Thymus (tissue), 11 donors: Measurements from ENCODE around the gene SIAH1. TPM values are rescaled to one million over a fixed set of nuclear protein-coding genes. Genes with fewer than 3 reads are reported as not detected.
"Not testable (repeated sequence)": the region's sequence is repeated elsewhere in the genome, so short reads cannot be mapped to it uniquely, and the experiment has no call there.

Experiments used
- DNase-seq, 9 donors: peaks; one replicate each; pipeline ENCODE4 v3.0.0-alpha.2; 2013; ENCODE audit warnings: low spot score in 9 of 9, low read depth in 6 of 9, missing footprints in 1 of 9
- H3K27ac ChIP-seq, 2 donors: one replicate each; pipeline ENCODE4 v1.5.1; 2013; ENCODE audit warnings: control low read depth in 1 of 2, low read depth in 1 of 2, low read length in 1 of 2, mild to moderate bottlenecking in 1 of 2, moderate library complexity in 1 of 2
- H3K27me3 ChIP-seq, 2 donors: one replicate each; pipeline ENCODE4 v1.5.1; 2013; ENCODE audit warnings: low read length in 1 of 2; ENCODE audit not compliant: control insufficient read depth in 2 of 2, insufficient read depth in 1 of 2
- H3K36me3 ChIP-seq, 2 donors: one replicate each; pipeline ENCODE4 v1.5.1; 2013; ENCODE audit warnings: low read length in 1 of 2, mild to moderate bottlenecking in 1 of 2, moderate library complexity in 1 of 2; ENCODE audit not compliant: control insufficient read depth in 2 of 2, insufficient read depth in 2 of 2
- H3K4me1 ChIP-seq, 2 donors: one replicate each; pipeline ENCODE4 v1.5.1; 2013; ENCODE audit warnings: low read length in 2 of 2; ENCODE audit not compliant: control insufficient read depth in 2 of 2, insufficient read depth in 2 of 2
- H3K4me3 ChIP-seq, 2 donors: one replicate each; pipeline ENCODE4 v1.5.1; 2013; ENCODE audit warnings: low read length in 2 of 2, control low read depth in 1 of 2, mild to moderate bottlenecking in 1 of 2
- H3K9me3 ChIP-seq, 2 donors: one replicate each; pipeline ENCODE4 v1.5.1; 2013; ENCODE audit warnings: low read length in 1 of 2, mild to moderate bottlenecking in 1 of 2; ENCODE audit not compliant: control insufficient read depth in 2 of 2, insufficient read depth in 1 of 2
- WGBS: extraction: QIAGEN DNeasy Blood & Tissue Kit; methylation state at CpG from one replicate; pipeline ENCODE4 v1.1.7; 2013; 5-methylcytosine and 5-hydroxymethylcytosine counted together
- polyA plus RNA-seq: library from polyadenylated mRNA; stranded (reverse); fragments of 200-250 nt; gene quantifications from one replicate; pipeline ENCODE4 v1.2.3, GENCODE V29; 2013
- total RNA-seq: library from RNA; stranded (reverse); fragments of 120-200 nt; gene quantifications from one replicate; pipeline ENCODE4 v1.2.4, GENCODE V29; 2013
- donor health status: healthy.

Gene SIAH1
- total and polyA plus RNA-seq, 2 donors: 19.0 to 31.1 TPM

DNA sequence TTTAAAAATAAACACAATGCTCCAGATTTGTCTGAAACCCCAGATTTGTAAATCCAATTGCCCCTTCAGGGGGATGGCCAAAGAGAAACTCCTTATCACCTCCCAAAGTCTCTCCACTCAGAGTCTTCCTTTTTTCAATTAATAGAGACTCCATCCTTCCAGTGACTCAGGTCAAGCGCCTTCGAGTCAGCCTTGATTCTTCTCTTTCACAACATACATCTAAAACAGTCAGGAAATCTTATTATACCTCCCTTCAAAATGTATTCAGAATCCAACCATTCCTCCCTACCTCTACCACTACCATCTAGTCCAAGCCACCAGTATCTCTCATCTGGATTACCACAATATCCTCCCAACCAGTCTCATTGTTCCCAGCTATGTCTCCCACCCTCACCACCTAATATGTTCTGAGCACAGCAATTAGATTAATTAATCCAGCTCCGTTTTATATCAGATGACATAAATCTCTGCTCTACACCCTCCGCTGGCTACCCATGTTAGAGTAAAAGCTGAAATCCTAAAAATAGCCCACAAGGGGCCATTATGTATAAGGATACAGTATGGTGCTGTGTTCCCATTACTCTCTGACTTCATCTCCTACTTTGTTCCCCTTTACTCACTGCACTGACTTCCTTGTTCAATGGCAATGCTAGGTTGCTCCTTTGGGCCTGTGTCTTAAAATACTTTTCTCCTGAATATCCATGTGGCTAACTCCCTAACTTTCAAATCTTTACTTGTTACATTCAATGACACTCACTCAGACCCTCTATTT, 11.8 kb downstream of the SIAH1 start:
- peaks cover 0 to under 1% of the 10 kb centered on the region in 2 donors for H3K4me1 ChIP-seq
- no peak for DNase-seq
- H3K27me3 ChIP-seq: no peaks in the 10 kb centered on the region
- no peaks in the 10 kb centered on the region for H3K36me3 ChIP-seq
- H3K9me3 ChIP-seq: no peaks in the 10 kb centered on the region
- no peak overlapping the region for H3K4me3 ChIP-seq
- 98% methylated on average over 4 of the region's 4 CpGs for WGBS
- H3K27ac ChIP-seq: no peak overlapping the region

DNA sequence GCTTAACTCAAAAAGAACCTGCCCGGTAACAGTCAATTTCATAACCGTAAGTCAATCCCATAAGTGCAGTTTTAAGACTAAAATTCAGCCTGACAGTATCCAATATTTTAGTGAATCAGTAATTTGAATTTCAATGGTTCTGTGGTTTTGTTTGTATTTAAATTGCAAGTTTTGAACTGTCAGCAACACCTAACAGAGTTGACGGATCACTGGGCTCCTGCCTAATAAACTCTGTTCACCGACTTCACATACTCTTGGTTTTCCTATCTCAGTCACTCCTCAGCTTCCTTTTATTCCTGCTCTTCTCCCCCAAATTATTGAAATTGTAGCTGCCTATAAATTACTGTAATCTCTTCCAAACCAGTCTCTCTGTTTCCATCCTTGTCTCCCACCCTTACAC, 12.5 kb downstream of the SIAH1 start:
- no peak for DNase-seq
- Histone ChIP-seq H3K36me3 (no peaks in the 10 kb centered on the region), H3K27me3 (no peaks in the 10 kb centered on the region), H3K4me1 (no peaks in the 10 kb centered on the region), H3K9me3 (no peaks in the 10 kb centered on the region), H3K4me3 (no peak overlapping the region), H3K27ac (no peak overlapping the region)
- WGBS: 94% methylated on average over 4 of the region's 4 CpGs

DNA sequence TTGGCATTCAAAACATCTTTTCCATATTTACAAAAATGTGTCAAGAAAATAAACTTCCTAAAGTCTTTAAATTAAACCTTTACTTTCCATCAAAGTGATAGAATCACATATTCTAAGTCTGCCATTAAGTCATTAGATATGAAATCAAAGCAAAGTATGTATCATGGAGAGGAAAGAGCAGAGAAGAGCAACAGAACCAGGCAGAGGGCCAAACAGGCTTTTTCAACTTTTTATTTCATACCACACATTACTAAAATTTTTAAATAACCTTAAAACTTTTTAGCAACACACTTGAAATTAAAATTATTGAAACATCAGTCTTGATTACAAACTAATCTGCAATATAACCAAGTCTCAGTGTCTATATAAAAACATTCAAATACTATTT, 13.8 kb downstream of the SIAH1 start:
- H3K27me3 ChIP-seq: no peaks in the 10 kb centered on the region
- H3K27ac ChIP-seq: no peak overlapping the region
- no peak for DNase-seq
- H3K36me3 ChIP-seq: no peaks in the 10 kb centered on the region
- no peaks in the 10 kb centered on the region for H3K9me3 ChIP-seq
- no peak overlapping the region for H3K4me3 ChIP-seq
- peaks cover 1 to 7% of the 10 kb centered on the region in 2 donors for H3K4me1 ChIP-seq

DNA sequence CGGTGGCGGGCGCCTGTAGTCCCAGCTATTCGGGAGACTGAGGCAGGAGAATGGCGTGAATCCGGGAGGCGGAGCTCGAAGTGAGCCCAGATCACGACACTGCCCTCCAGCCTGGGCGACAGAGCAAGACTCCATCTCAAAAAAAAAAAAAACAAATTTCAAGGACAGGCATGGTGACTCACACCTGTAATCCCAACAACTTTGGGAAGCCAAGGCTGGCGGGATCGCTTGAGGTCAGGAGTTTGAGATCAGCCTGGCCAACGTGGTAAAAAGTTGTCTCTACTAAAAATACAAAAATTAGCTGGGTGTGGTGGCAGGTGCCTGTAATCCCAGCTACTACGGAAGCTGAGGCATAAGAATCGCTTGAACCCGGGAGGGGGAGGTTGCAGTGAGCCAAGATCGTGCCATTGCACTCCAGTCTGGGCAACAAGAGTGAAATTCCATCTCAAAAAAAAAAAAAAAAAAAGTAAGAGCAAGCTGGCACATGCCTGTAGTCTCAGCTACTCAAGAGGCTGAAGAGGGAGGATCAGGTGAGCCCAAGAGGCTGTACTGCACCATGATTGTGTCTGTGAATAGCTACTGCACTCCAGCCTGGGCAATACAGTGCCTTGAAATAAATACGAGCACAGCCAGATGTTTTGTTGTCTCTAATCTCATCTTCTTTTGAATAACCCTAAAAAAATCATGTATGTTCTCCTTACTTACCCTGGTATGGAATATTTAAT, 14.4 kb downstream of the SIAH1 start:
- not testable (repeated sequence) for H3K4me1 ChIP-seq, DNase-seq
- WGBS: 95% methylated on average over 18 of the region's 18 CpGs

DNA sequence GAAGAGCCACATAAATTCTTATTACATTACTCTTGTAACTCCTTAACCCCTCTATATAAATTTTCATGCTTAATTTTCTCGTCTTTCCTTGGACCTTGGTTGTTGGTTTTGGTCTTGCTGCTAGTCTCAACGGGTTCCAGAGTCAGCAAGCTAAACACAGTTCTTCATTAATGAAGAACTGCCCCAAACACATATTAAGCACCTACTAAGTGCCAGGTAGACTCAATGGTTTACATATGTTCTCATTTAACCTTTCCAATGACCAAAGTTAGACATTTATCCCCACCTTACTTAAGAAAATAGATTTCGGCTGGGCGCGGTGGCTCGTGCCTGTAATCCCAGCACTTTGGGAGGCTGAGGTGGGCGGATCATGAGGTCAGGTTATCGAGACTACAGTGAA, 15.0 kb downstream of the SIAH1 start:
- H3K27me3 ChIP-seq: no peaks in the 10 kb centered on the region
- no peak for DNase-seq
- H3K9me3 ChIP-seq: no peaks in the 10 kb centered on the region
- WGBS: 98% methylated on average over 8 of the region's 8 CpGs
- no peaks in the 10 kb centered on the region for H3K36me3 ChIP-seq
- no peak overlapping the region for H3K27ac ChIP-seq
- no peak overlapping the region for H3K4me3 ChIP-seq
- peaks cover 8 to 13% of the 10 kb centered on the region in 2 donors for H3K4me1 ChIP-seq

More for the DNA sequence above, 14.4 kb downstream of the SIAH1 start:
- not testable (repeated sequence) for H3K9me3 ChIP-seq, H3K36me3 ChIP-seq, H3K27ac ChIP-seq, H3K27me3 ChIP-seq, H3K4me3 ChIP-seq

DNA sequence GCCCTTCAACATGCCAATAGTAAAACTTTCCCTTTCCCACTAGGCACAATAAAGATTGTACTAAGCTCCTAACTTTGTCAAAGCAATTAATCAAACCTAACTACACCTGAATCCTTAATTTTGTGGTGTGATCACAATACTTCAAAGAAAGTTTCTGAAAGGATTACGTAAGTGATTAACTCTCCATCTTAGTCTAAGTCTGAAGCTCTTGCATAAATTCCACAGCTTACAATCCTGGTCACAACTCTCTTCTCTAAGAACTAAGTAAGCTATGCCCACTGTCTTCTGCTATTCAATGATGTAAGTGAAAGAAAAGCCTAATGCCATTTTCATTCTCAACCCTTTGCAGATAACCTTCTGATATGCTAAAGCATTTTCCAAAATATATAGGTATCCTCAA, 15.4 kb downstream of the SIAH1 start:
- Histone ChIP-seq H3K27me3 (no peaks in the 10 kb centered on the region), H3K36me3 (no peaks in the 10 kb centered on the region), H3K9me3 (no peaks in the 10 kb centered on the region), H3K27ac (no peak overlapping the region), H3K4me3 (no peak overlapping the region), H3K4me1 (peaks cover 8 to 16% of the 10 kb centered on the region in 2 donors)
- DNase-seq: no peak
- 96% methylated on average over 1 of the region's 1 CpG for WGBS

DNA sequence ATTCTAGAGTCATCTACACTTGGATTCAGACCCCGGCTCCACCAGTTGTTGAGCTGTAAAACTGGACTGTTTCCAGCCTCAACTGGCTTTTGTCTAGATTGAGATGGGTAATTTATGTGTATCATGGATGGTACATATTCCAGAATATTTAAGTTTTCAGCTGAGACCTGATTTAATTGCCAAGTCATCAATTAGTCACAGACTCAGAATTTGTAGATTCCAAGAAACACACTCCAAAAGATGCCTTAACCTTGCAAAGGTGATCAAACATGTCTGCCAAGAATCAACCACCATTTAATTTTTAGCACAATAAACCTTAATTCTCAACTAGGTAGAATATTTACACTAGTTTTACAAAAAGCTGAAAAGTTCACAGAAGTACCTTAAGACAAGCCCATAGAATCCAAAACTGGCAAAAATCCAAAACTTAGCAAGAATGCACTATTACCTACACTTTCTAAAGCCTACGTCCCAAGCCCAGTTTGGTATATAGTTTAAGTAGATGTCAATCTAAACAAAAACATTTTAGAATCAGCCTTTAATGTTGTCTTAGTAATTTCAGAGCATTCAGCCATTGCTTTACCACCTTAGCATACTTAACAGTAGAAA, 17.7 kb downstream of the SIAH1 start:
- H3K9me3 ChIP-seq: no peaks in the 10 kb centered on the region
- H3K4me3 ChIP-seq: no peak overlapping the region
- no peak overlapping the region for H3K27ac ChIP-seq
- peaks cover 8 to 19% of the 10 kb centered on the region in 2 donors for H3K4me1 ChIP-seq
- H3K27me3 ChIP-seq: no peaks in the 10 kb centered on the region
- WGBS: 94% methylated on average over 2 of the region's 2 CpGs
- DNase-seq: no peak
- no peaks in the 10 kb centered on the region for H3K36me3 ChIP-seq

DNA sequence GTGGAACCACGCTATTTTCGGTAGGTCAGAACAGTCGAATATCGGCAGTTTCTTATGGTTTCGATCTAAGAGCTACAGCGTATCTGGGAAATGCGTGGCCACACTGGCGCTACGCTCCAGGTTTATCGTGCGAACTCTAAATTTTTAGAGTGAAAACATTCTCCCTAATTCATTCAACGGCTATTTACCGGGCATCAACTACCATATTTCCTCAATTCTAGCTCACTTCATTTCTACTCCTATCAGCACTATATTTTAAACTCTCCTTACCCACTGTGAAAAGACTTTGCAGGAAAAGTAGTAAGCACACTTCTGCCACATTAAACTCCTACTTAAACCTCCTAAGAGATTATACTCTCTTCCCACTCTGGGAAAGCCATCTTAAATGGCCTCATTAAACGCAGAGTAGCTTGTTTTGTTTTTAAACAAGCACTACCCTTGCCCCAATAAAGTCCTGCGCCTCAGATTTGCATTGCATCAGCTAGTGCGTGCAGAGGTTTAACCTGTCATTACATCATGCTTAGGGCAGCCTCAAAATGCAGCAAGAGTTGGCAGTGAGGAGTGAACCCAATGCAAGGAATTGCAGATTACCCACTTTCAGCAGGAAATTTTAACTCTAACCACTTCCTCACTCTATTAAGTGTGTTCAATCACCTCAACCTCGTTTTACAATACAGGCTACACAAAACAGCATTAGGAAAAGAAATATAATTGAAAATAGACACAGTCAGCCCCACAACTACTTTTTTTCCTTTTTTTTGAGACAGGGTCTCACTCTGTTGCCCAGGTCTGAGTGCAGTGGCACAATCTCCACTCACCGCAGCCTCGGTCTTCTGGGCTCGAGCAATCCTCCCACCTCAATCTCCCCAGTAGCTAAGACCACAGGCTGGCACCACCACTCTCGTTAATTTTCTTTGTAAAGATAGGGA, 18.8 kb downstream of the SIAH1 start:
- Histone ChIP-seq H3K27me3 (no peaks in the 10 kb centered on the region), H3K9me3 (no peaks in the 10 kb centered on the region), H3K36me3 (peaks cover 7 to 8% of the 10 kb centered on the region in 2 donors), H3K4me3 (peak overlapping the region; percentile 60 to 78), H3K27ac (peak overlapping the region; percentile 73 to 77), H3K4me1 (peaks cover 8 to 19% of the 10 kb centered on the region in 2 donors)
- DNase-seq: peak in 6 of 9 donors; percentile 14 to 61 (median 34)
- 19% methylated on average over 21 of the region's 21 CpGs for WGBS
